Activated CD4-positive, alpha-beta T cell treated with anti-CD3 and anti-CD28 coated beads, Interleukin-2, Interleukin-6, amounts not matched to agents 100 ng/mL and 50 ng/mL, durations not matched to agents 16 hours and 8 hours (primary cell): ENCODE measurements around the gene TANGO2.

Experiments
- DNase-seq: peaks from one replicate; pipeline ENCODE4 v3.0.0-alpha.2; 2020

The TANGO2 gene

DNA sequence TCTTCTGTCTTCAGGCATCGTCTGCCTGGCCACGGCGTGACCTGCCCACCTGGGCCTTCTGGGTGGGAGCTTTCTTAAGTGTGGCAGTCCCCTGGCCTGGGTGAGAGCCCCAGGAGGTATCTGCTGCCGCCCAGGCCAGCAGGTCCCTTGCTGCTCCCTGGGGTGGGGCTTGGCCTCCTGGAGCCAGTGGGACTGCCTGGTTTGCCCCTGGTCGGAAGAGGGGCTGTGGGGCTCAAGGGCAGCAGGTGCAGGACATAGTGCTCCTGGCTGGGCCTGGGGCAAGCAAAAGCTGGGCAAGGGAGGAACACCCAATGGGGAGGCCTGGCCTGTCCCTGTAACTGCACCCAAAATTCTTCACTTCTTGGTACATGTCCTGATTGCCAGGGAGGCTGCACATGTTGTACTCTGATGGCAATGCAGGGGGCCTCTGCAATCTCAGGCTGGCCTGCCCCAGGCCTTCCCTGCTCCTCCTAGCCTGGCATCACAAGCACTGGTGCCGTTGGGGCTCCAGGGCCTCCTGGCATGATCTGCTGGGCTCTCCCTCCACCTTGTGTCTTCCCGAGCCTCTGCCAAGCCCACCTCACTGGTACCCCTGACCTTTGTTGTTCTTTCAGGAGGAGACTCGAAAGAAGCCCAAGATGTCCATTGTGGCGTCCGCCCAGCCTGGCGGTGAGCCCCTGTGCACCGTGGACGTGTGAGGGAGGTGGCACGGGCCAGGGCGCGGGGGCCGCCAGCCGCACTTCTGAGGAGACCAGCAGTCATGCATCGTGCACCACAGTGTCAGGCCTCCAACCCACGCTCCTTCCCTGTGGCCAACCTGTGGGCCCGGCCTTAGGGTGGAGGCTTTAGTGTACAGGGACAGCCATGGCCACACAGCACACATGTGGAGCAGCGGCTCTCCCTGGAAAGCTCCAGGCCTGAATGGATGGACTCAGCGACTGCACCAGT, 88.8 kb downstream of the TANGO2 start:
- DNase-seq = no peak

DNA sequence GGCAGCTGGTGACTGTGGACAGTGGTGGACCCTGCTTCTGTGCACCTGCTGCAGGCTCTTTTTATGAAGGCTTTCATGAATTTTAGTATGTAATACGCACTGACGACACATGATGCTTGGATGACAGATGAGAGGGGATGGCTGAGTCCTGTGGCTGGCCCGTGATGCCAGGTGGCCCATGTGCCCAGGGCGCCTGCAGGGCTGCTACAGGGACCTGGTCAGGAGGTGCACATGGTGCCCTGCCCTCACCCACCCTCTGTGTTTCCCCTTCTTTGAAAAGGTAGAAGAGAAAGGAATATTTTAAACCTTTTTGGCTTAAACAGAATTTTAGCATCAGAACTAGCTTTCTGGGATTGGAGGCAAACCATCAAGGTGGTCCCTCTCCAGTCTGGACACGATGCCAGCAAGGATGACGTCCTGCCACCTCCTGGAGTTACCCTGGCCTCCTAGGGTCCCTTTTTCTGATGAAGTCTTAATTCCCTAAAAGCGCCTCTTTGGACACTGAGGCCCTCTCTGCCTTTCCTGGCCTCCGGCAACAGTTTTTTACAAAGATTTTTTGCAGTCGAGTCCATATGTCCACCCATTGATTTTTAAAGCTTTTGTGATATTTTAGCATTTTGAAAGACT, 89.6 kb downstream of the TANGO2 start:
- no peak for DNase-seq

DNA sequence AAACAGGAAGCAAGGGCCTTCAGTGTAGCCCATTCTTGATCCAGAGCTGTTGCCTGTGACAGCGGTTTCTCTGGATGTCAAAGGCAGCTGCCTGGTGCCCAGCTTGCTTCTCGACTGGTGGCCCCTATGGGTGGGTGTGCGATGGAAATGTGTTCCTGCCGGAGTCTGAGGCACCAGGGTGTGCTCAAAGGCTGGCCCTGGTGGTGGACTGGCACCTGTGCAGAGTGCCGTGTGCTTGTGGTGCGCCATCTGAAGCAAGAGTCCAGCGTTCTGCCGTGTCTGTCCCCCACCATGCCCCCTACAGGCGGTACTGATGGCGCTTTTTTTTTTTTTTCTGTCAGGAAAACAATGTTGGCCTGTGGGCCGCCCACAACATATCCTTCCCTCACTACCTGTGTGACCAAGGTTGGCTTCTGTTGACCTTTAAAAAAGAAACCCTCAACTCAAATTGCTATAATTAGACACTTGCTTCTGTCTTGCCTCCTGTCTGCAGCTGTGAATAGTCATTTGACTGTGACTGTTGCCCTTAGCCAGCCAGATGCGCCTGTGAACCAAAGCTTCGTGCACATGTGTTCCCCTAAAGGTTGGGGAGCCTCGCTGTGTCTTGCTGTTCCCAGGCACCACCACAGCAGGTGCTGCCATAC, 90.3 kb downstream of the TANGO2 start:
- DNase-seq = peak; percentile 50

DNA sequence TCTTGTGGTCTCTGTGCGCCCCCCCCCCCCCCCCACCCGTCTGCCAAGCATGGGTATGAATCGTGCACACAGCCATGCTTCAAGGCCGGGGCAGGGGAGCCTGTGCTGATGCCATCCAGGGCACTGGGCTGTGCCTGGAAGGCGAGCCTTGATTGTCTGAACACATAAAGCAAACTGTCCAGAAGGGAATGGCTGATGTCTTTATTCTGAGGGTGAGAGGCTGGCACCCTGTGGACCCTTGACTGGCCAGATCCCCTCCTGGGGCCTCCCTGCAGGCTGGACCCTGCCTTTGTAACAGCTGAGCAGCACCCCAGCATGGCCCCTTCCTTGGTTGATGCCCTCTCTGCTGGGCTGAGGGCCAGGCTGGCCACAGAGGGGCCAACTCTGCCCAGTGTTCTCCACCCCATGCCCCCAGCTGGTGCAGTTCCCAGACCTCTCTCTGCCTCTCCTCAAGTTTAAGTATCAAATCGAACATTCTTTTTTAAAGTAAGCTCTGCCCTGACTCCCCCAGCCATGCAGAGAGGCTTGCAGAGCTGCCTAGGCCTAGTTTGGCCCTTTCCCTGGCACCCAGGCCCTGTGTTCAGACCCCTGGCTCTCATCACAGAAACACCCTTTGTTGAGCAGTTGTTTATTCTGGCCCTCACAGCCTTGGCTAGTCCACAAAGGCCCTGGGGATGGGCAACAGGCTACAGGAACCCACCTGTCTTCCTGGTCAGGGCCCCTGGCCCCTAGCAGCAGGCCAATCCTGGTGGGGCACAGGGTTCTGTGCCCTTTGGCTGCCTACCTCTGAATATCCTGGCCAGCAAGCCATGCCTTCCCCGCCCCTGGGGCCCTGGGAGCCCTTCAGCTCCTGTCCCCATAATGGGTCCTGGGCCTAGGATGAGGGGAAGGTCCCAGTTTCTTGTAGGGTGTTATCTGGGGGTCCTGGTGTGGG, 91.0 kb downstream of the TANGO2 start:
- DNase-seq = no peak

DNA sequence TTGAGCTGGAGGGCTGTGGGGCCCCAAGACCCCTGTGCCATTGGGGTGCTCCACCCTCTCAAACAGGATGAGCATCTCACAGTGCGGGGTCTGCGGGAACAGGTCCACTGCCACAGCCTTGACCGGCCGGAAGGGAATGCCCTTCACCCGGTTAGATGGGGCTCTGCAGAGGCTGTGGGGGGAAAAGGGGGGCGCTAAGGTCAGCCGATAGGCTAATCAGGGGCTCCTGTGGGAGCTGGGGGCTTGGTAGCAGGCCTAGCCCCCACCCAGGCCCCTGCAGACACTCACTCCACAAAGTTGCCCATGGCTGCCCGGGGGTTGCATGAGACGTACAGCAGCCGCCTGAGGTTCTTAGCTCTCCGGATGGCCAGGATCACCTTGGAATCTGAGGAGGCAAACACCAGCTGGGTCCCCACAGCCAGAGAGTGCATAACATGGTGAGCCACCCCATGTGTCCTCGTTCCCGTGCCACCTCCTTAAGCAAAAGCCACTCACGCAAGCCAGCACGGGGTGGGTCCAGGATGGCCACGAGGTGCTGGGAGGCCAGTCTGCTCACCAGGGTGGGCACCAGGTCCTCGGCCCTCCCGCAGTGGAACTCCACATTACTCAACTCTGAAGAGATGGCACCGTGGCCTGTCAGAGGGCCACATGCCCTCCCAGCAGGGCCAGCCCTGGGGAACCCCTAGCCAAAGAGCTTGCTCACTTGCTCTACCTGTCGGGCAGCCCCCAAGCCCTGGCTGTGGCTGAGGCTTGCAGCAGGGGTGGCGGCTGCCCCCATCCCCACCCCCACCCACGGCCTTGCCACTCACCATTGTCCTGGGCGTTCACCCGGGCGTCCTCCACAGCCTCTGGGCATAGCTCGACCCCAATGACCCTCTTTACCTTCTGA, 92.0 kb downstream of the TANGO2 start:
- no peak for DNase-seq

DNA sequence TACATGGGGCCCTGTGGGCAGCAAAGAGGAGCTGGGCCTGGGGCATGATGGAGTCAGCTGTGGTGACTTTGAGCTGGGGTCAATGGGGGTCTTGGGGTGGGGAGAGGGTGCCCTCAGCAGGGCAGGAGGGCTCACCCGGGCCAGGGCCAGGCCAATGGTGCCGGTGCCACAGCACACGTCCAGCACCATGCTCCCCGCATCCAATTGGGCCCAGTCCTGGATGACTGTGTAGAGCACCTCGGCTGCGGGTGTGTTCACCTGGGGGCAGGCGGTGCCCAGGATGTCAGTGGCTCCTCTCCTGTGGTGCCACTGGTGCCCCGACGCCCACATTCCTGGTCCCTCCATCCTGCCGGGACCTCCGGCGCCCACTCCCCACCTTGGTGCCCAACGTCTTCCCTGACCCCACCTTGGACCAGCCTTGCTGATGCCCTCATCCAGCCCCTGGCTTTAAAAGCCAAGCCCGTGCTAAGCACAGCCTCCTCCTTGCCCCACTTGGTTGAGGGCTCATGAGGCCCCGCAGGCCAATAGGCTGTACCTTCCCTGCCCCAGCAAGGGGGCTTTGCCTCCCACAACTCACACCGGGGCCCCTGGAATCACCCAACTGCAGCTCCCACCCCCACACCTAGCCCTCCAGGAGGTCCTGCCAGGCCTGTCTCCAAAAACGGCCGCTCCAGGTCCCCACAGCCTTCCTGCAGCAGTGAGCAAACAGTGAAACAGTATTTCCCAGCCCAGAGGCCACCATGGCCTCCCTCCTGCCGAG, 92.8 kb downstream of the TANGO2 start:
- no peak for DNase-seq

DNA sequence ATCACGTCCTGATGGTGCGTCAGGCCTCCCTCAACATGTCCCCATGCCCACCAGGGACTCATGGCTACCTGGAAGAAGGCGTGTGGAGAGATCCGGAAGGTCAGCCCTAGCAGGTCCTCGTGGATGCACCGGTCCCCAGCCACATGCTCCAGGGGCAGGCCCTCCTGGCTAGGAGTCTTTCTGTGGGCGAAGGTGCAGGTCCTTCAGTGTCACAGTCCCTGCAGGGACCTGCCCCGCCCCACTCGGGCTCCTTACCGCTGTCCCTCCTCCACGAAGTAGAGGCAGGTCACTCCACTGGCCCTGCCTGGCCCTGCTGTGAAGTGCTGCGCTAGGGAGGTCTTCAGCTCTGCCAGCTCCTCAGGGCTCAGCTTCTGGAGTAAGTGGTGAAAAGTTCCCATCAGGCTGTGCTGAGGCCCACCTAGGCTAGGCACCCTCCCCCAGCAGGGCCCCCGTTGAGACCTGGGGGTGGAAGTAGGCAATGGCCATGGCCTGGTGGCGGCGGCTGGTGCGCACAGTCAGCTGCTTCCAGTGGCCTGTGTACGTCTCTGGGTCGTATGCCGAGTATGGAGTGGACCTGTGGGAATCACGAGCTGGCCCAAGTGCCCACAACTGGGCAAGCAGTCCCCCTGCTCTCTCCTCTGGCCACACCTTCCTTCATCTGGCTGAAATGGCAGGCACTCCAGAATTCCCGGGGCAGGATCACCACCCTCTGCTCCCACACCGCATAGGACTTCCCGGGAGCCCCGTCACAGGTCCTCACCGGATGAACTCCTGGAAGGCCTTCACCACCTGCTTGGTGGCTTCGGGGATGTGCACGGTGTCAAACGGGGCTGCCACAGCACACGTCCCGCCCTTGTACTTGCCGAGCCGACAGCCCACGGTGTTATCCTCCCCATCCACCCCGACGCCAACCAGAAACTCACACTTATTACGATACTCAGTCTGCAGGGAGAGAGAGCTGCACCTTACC, 93.9 kb downstream of the TANGO2 start:
- DNase-seq = no peak

DNA sequence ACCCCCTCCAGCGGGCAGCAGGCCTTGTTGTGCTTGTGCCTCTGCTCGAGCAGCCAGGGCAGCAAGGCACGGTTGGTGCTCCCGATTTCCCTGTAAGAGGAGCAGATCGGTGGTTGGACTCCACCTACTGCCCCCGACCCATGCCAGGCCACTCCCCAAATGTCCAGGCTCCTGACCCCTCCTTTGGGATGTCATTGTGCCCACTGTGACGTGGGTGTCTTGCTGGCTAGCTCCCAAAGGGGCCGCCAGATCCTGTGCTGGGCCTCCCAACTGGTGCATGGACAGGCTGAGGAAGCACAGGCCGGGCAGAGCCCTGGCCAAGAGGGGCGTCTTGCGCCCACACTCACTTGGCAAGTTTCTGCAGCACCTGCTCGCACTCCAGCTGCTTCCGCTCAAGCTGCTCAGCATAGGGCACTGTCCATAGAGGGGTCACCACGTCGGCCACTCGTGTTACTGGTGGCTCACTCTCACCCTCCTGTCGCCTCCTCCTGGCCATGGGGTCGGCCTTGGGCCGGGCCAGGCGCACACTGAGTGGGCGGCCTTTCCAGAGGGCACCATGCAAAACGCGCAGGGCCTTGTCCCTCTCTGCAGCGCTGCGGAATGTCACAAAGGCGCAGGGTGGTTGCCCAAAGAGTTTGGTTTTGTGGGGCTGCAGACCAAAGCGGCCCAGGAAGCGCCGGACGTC, 94.9 kb downstream of the TANGO2 start, which contains the start of gene RANBP1:
TSS of gene RANBP1 (plus strand) at position 414 of the 685 bp plus-strand sequence. CDS start at position 495, 81 bp downstream.
- DNase-seq = no peak

DNA sequence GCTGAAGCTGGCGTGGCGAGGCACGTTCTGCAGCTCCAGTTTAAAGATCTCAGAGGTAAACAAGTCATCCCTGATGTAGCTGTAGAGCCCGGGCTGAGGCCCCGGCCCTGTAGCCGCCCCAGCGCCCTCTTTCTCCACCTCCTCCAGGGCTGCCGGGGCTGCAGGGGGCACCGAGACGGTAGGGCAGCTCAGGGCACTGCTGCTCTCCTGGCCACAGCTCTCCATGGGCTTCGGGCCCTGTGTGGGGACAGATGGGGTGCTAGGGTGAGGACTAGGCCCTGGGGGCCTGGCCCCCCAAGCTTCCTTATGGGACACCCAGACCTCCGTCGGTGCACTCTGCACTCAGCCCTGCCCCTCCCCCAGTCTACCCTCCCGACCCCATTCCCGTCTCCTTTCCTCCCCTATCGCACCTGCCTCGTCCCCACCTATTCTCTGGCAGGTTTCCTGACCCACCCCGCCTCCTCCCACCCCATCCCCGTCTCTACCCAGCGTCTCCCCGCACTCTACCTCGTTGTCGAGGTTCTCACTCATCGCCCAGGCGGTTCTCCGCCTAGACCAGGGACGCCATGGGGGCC, 95.6 kb downstream of the TANGO2 start:
- no peak for DNase-seq
